GM12891 (cell line): ENCODE data around the gene CLBA1.

Experiments used
- DNase-seq: peaks from one replicate; pipeline ENCODE4 v3.0.0; 2011; ENCODE audit warnings: low spot score; ENCODE audit not compliant: insufficient read length
- FAIRE-seq: peaks from 2 replicates; lab custom pipeline; 2011; peaks lifted over from hg19 to GRCh38; lab: Jason Lieb, UNC
- PAX5 ChIP-seq: IDR thresholded peaks from 2 replicates; pipeline ENCODE4 v1.6.1; 2011; ENCODE audit warnings: low read length, moderate library complexity, mild to moderate bottlenecking; ENCODE audit not compliant: insufficient read depth, severe bottlenecking
- POLR2A ChIP-seq: IDR thresholded peaks from 2 replicates; pipeline ENCODE4 v1.6.1; 2011; ENCODE audit warnings: low read depth, low read length, control low read depth
- POLR2AphosphoS5 ChIP-seq: IDR thresholded peaks from 2 replicates; pipeline ENCODE4 v1.6.1; 2011; ENCODE audit warnings: low read depth, low read length, control low read depth
- POU2F2 ChIP-seq: IDR thresholded peaks from 2 replicates; pipeline ENCODE4 v1.6.1; 2011; ENCODE audit warnings: low read depth, mild to moderate bottlenecking, control low read depth, low read length, moderate library complexity
- SPI1 ChIP-seq: IDR thresholded peaks from 2 replicates; pipeline ENCODE4 v1.6.1; 2011; ENCODE audit warnings: low read depth, low read length, control low read depth
- TAF1 ChIP-seq: IDR thresholded peaks from 2 replicates; pipeline ENCODE4 v1.6.1; 2011; ENCODE audit warnings: low read depth, low read length, control low read depth

CLBA1 gene

DNA sequence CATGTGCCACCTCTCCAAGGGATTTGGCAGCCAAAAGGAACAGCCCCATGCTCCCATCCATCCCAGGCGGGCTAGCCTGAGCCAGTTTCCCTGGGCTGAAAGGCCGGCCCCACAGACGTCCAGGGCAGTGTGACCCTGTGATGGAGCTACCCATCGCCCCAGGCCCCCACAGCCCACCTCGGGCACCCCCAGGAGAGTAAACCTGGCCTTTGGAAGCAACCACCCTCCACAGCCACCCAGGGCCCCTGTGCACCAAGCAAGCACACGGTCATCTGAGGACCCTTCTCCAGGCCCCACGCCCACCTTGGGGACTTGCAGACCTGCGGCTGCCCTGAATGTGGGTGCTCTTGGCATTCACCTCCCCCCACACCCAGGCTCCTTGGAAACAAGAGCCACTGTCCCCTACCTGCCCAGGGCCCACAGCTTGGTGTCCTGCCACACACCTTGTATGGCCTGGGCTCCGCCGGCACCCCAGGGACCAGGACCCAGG is 15.8 kb upstream of the CLBA1 start:
- TF ChIP-seq POLR2A (no peak), POLR2AphosphoS5 (no peak), PAX5 (no peak), TAF1 (no peak), POU2F2 (no peak), SPI1 (no peak)
- FAIRE-seq = no peak
- DNase-seq = no peak

DNA sequence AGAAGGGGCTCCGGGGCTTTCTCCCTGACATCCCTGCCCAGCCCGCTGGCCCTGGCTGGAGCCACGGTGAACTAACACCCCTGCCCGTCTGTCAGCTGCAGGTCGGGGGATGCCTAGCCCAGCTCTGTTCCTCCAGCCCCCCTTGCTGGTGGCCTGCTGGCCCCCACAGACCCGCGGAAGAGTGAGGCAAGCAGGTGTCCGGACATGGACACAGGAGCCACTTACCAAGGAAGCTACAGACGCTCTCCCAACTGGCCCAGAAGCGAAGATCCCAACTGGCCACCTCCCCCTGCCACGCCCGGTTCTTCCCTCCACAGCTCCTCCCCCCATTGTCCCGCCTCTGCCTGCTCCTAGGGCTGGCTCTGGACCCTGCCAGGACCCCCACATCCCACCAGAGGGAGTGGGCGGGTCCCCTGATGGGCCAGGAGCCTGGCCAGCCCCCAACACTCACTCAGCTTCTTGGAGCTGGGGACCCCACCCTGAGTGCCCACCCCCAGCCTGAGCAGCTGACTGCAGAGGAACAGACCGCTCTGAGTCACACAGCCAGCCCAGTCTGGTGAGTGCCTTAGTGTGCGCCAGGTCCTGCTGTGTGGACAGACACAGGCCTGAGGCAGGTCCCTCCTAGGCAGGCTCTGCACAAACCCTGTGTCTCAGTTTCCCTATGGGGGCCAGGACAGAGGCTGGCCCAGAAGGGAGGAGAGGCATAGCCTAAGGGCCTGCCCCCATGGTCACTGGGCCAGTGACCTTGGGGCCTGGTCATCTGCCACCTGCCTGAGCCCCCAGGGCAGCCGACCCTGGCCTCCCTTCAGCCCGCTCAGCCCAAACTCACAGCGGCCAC is 15.1 kb upstream of the CLBA1 start:
- no peak for TF ChIP-seq POLR2AphosphoS5
- no peak for TF ChIP-seq PAX5
- TF ChIP-seq SPI1 = no peak
- no peak for TF ChIP-seq TAF1
- no peak for TF ChIP-seq POU2F2
- TF ChIP-seq POLR2A = no peak
- FAIRE-seq (no peak), DNase-seq (no peak)

DNA sequence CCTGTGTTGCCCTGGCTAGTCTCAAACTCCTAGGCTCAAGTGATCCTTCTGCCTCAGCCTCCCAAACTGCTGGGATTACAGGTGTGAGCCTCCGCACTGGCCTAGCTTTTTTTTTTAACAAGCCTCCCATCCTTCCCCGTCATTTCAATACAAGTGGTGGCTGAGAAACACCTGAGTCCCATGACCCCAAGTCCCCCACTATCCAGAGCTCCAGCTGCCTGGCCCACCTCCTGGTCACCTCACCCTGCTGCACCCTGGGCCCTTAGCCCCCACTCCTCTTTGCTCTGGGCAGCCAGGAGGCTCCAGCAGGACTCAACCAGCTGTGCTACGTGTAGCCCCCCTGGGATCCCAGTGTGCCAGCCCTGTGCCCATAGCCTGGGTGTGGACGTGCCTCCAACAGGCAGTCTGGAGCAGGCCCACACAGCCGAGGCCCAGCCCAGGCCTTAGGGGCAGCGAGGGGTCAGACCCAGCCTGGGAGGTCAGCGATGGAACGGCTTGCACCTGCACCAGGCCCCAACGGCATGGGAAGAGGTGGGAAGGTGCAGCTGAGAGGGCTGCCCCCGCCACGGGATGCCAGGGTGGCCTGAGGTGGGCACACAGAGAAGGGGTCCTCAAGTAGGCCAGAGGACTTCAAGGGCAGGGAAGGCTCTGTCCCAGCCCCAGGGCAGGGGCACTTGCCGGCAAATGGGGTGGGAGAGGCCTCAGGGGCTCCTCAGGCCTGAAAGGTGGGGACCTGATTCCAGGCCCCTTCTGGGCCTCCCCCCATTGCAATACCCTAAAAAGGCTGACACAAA is 13.9 kb upstream of the CLBA1 start:
- FAIRE-seq = no peak
- no peak for DNase-seq
- no peak for TF ChIP-seq POLR2AphosphoS5
- TF ChIP-seq PAX5 = no peak
- no peak for TF ChIP-seq SPI1
- TF ChIP-seq POLR2A = no peak
- TF ChIP-seq TAF1 = no peak
- TF ChIP-seq POU2F2 = no peak

DNA sequence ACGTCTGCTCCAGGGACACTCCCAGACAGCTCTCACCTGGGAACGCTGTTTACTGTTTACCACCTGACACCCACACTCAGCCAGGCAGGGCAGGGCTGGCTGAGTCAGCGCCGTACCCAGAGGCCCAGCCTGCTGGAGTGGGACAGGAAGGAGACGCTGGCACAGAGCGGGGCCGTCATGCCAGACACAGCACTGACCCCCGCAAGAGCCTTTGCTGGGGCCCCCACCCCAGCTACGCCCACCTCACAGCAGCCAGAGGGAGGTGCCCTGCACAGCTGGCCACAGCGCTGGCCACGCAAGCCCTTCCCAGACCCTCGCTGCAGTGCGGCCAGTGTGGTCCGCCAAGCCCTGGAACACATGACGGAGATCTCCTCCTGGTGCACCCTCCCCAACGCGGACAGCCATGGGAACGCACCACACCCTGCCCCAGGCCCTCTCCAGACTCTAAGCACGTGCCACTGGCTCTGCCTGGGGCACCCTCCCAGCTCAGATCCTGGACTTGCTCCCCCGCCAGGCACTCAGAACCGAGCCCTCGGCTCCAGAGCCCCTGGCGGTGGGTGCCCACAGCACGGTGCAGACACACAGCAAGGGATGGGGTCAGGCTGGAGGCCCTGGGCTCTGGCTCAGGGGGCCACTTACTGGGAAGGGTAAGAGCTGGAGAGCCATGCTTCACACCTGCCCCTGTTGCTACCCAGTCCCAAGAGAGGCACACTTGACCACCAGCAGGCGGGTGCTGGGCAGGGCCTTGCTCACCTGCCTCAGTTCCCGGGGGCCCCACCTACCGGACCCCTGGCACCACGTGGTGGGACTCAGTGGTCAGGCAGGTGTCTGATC is 13.1 kb upstream of the CLBA1 start:
- DNase-seq (no peak), FAIRE-seq (no peak)
- TF ChIP-seq POU2F2 = no peak
- TF ChIP-seq TAF1 = no peak
- TF ChIP-seq SPI1 = no peak
- TF ChIP-seq POLR2AphosphoS5 = no peak
- TF ChIP-seq PAX5 = no peak
- no peak for TF ChIP-seq POLR2A

DNA sequence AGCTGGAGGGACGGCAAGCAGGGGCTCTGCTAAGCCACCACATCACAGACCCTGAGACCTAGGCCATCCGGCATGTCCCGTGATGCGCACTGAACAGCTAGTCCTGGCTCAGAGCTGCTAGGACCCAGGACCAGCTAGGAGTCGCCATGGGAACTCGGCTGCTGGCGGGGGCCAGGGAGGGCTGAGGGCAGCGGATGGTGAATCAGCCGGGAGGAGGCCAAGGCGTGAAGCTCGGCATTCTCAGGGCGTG is 12.5 kb upstream of the CLBA1 start:
- DNase-seq (no peak), FAIRE-seq (no peak)
- TF ChIP-seq POLR2A (no peak), TAF1 (no peak), SPI1 (no peak), POU2F2 (no peak), PAX5 (no peak), POLR2AphosphoS5 (no peak)

DNA sequence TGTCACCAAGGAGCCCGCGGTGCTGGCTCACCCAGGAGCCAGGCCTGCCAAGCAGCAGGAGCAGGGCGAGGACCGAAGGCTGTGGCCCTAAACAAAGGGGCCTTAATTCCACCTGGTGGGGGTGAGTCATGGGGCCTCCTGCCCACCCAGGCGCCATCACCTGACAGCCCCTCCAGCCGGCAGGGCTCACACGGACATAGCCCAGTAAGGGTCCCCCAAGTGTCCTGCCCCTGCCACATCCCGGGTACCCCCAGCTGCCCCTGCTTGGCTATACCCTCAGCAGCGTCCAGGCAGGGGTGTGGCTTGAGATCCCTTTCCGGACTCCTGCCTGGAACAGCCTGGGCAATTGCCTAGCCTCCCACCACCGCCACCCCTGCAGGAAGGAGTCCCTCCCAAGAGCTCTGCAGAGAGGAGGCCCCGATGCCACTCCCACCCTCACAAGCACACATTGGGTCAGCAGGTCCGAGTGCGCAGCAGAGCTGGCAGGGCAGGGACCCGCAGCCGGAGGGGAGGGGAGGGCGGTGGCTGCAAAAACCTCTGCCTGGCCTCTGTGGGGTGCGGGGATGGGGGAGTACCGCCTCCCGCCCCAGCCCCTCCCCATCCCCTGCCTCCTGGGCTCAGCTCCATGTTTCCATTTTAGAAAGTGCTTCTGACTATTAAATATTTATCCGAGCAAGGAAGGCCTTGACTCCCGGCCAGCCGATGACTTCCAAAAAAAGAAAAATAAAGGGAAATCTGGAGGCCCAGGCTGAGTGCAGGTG is 12.0 kb upstream of the CLBA1 start:
- DNase-seq = no peak
- no peak for FAIRE-seq
- TF ChIP-seq PAX5 = no peak

DNA sequence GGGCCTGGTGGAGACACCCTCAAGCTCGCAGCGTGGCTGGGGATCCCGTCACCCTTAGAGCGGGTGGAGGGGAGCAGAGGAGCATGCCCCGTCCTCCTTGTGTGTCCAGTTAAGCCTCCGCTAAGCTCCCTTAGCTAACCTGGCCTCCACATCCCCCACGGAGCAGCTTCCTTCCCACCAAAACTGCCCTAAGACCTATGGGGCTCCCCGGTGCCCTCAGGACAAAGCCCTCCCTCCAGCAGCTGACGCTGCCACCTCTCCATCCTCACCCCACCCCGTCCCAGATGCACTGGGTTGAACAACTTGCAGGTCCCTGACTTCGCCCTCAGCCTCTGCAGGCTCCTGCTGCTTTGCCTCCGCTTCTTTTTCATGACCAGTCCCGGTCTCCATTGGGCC is 11.4 kb upstream of the CLBA1 start:
- FAIRE-seq (no peak), DNase-seq (no peak)
- no peak for TF ChIP-seq POLR2A
- no peak for TF ChIP-seq TAF1
- no peak for TF ChIP-seq SPI1
- TF ChIP-seq POLR2AphosphoS5 = no peak
- no peak for TF ChIP-seq POU2F2
- no peak for TF ChIP-seq PAX5

DNA sequence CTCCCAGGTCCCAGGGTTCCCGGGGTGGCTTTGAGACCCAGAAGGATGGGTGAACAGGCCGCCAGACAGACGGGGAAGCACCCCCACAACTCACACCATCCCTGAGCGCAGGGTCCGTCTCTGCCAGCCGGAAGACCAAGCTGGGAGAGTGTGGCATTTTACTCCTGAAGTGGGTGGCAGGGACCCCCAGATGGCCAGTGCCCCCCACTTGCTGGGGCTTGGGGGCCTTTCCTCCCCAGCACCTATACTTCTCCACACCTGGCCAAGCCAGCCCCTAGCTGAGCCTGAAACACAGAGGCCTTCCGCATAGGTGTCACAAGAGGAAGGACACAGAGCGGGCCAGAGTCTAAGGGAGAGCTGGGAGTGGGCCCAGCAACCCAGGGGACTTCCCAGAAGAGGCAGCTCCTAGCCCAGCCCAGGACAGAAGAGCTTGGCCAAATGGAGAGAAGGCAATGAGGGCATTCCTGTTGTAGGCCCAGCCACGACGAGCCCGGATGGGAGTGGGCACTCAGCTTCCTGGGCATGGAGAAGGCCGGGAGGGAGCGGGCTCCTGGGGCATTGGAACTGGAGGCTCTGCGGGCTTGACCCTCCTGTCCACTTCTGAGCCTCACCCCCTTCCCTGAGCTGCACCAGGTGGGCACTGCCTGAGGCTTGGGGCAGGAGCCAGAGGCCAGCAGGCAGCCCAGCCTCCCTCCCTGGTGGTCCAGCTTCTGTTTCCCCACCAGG is 10.8 kb upstream of the CLBA1 start:
- FAIRE-seq = no peak
- DNase-seq = no peak

More for the DNA sequence above, 10.8 kb upstream of the CLBA1 start:
- TF ChIP-seq SPI1 (no peak), POLR2AphosphoS5 (no peak), TAF1 (no peak), PAX5 (no peak), POU2F2 (no peak), POLR2A (no peak)
